HCT116 (cell line): ENCODE results near the gene ZHX3. TPM values are rescaled to one million over a fixed set of nuclear protein-coding genes. Genes with fewer than 3 reads are reported as not detected.

ENCODE experiments used
- ATAC-seq: fragments of 200-7000 bp; cut with Tn5 transposase; 2 replicates; pipeline ENCODE4 v1.9.1; 2020; ENCODE audit warnings: mild to moderate bottlenecking, moderate library complexity
- BruUV-seq: library from RNA; stranded (reverse); fragments of 400-500 nt; replicated peaks from 2 replicates; lab custom pipeline; 2021; lab: Mats Ljungman, UMichigan
- CTCF ChIA-PET: fragments of 300-600 bp; sonication (Branson Sonifier 250); formaldehyde crosslinking; loops from one replicate; lab custom pipeline; 2021; ENCODE audit warnings: antibody characterized with exemption; lab: Charles Lee
- POLR2A ChIA-PET: fragments of 300-600, 350-600 bp; sonication (Branson Sonifier 250); formaldehyde crosslinking; loops from one replicate; lab custom pipeline; 2021; ENCODE audit warnings: antibody characterized with exemption; lab: Charles Lee
- RAD21 ChIA-PET, 2 experiments: fragments of 300-600 bp; sonication (Branson Sonifier 250); formaldehyde crosslinking; loops; one replicate each; lab custom pipeline; 2023; ENCODE audit warnings: low total read pairs in 2 of 2; ENCODE audit not compliant: uncharacterized antibody in 2 of 2, unreplicated experiment in 2 of 2, low non-redundant PET in 1 of 2; lab: Charles Lee
- DNase-seq: peaks from one replicate; pipeline ENCODE4 v3.0.0-alpha.2; 2010; ENCODE audit warnings: low read depth, low spot score
- H2AFZ ChIP-seq: fragments of 200-600 bp; shearing (Covaris generic), sonication (generic); 2 replicates; pipeline ENCODE4 v1.6.1; 2017; ENCODE audit warnings: low read depth, mixed run types, mixed read lengths, antibody characterized with exemption, low read length; ENCODE audit not compliant: poor library complexity, severe bottlenecking
- H3K27ac ChIP-seq: 2 replicates; pipeline ENCODE4 v1.5.1; 2012; ENCODE audit warnings: low read depth, low read length
- H3K27me3 ChIP-seq: fragments of 200-600 bp; sonication (generic); 2 replicates; pipeline ENCODE4 v1.6.1; 2016; ENCODE audit warnings: mixed run types, low read length, mixed read lengths; ENCODE audit not compliant: insufficient read depth
- H3K36me3 ChIP-seq, 2 experiments: fragments of 200-500 bp in 1 of 2; fragments of 200-600 bp in 1 of 2; sonication (Bioruptor generic) in 1 of 2; sonication (generic) in 1 of 2; 2 replicates each; pipeline versions ENCODE4 v1.5.1 to v1.6.1; 2014 to 2016; ENCODE audit warnings: low read length in 2 of 2, inconsistent platforms in 1 of 2, mixed read lengths in 1 of 2, mixed run types in 1 of 2; ENCODE audit not compliant: insufficient read depth in 2 of 2, control insufficient read depth in 1 of 2
- H3K4me1 ChIP-seq, 2 experiments: fragments of 200-600 bp in 1 of 2; sonication (generic) in 1 of 2; 2 replicates each; pipeline versions ENCODE4 v1.5.1 to v1.6.1; 2012 to 2017; ENCODE audit warnings: low read length in 2 of 2, inconsistent platforms in 1 of 2, mild to moderate bottlenecking in 1 of 2, mixed read lengths in 1 of 2, mixed run types in 1 of 2, moderate library complexity in 1 of 2; ENCODE audit not compliant: insufficient read depth in 2 of 2, control insufficient read depth in 1 of 2
- H3K4me2 ChIP-seq: fragments of 200-600 bp; sonication (generic); 2 replicates; pipeline ENCODE4 v1.6.1; 2017; ENCODE audit warnings: mixed run types, low read length, mixed read lengths
- H3K4me3 ChIP-seq, 2 experiments: fragments of 200-600 bp in 1 of 2; sonication (generic) in 1 of 2; replicated peaks in 1 of 2; 2 replicates each; pipeline ENCODE4 v1.5.1; 2011 to 2016; ENCODE audit warnings: low read length in 2 of 2, control low read depth in 1 of 2, low read depth in 1 of 2, mild to moderate bottlenecking in 1 of 2, mixed read lengths in 1 of 2, mixed run types in 1 of 2
- H3K79me2 ChIP-seq: fragments of 200-600 bp; sonication (generic); 2 replicates; pipeline ENCODE4 v1.6.1; 2017; ENCODE audit warnings: mild to moderate bottlenecking, mixed run types, low read length, moderate library complexity, mixed read lengths; ENCODE audit not compliant: insufficient read depth
- H3K9ac ChIP-seq: fragments of 200-600 bp; sonication (generic); 2 replicates; pipeline ENCODE4 v1.6.1; 2016; ENCODE audit warnings: low read length, mixed read lengths
- H3K9me2 ChIP-seq: fragments of 200-600 bp; sonication (generic), shearing (Covaris generic); 2 replicates; pipeline ENCODE4 v1.6.1; 2017; ENCODE audit warnings: mixed run types, mild to moderate bottlenecking, moderate library complexity; ENCODE audit not compliant: insufficient read depth
- H3K9me3 ChIP-seq, 2 experiments: fragments of 200-500 bp in 1 of 2; fragments of 200-600 bp in 1 of 2; sonication (Bioruptor generic) in 1 of 2; sonication (generic) in 1 of 2; 2 replicates each; pipeline ENCODE4 v1.6.1; 2014 to 2017; ENCODE audit warnings: low read length in 2 of 2, mixed read lengths in 2 of 2, inconsistent platforms in 1 of 2, low read depth in 1 of 2, mild to moderate bottlenecking in 1 of 2, mixed run types in 1 of 2, moderate library complexity in 1 of 2; ENCODE audit not compliant: control insufficient read depth in 1 of 2, insufficient read depth in 1 of 2
- H4K20me1 ChIP-seq: fragments of 200-600 bp; sonication (generic), shearing (Covaris generic); 2 replicates; pipeline ENCODE4 v1.6.1; 2017; ENCODE audit warnings: mixed run types, mild to moderate bottlenecking, moderate library complexity; ENCODE audit not compliant: insufficient read depth
- CBX3 ChIP-seq: IDR thresholded peaks from 2 replicates; pipeline ENCODE4 v1.6.1; 2012; ENCODE audit warnings: low read depth
- ELF1 ChIP-seq: IDR thresholded peaks from 2 replicates; pipeline ENCODE4 v1.6.1; 2012; ENCODE audit warnings: low read depth, borderline replicate concordance
- EZH2 ChIP-seq: fragments of 200-600 bp; sonication (generic); IDR thresholded peaks from 2 replicates; pipeline ENCODE4 v1.6.1; 2017; ENCODE audit warnings: antibody characterized with exemption, mixed run types
- EZH2phosphoT487 ChIP-seq: fragments of 200-600 bp; IDR thresholded peaks from 2 replicates; pipeline ENCODE4 v1.6.1; 2018; ENCODE audit warnings: antibody characterized with exemption, borderline replicate concordance
- FOSL1 ChIP-seq: IDR thresholded peaks from 2 replicates; pipeline ENCODE4 v1.6.1; 2012; ENCODE audit warnings: low read depth
- POLR2A ChIP-seq: IDR thresholded peaks from 2 replicates; pipeline ENCODE4 v1.7.0; 2011; ENCODE audit warnings: borderline replicate concordance; ENCODE audit not compliant: insufficient read depth, insufficient read length; ENCODE audit errors: extremely low read depth
- RAD21 ChIP-seq: IDR thresholded peaks from 2 replicates; pipeline ENCODE4 v1.6.1; 2012; ENCODE audit warnings: low read depth, mild to moderate bottlenecking
- REST ChIP-seq: IDR thresholded peaks from 2 replicates; pipeline ENCODE4 v1.6.1; 2012; ENCODE audit warnings: low read depth
- SIN3A ChIP-seq: IDR thresholded peaks from 2 replicates; pipeline ENCODE4 v1.6.1; 2012; ENCODE audit warnings: low read depth
- YY1 ChIP-seq: IDR thresholded peaks from 2 replicates; pipeline ENCODE4 v1.6.1; 2011; ENCODE audit warnings: low read length, low read depth, moderate library complexity, mild to moderate bottlenecking; ENCODE audit not compliant: insufficient replicate concordance; ENCODE audit errors: extremely low read depth
- ZNF274 ChIP-seq: fragments of 200-500 bp; sonication (Bioruptor generic); IDR thresholded peaks from 2 replicates; pipeline ENCODE4 v1.6.1; 2014; ENCODE audit warnings: mild to moderate bottlenecking, low read depth, low read length, inconsistent platforms
- intact Hi-C: fragments of 100-400 bp; cut with micrococcal nuclease; formaldehyde crosslinking; loops from 2 replicates; pipeline ENCODE4 v1.10.0; 2022
- total RNA-seq: library from RNA; stranded (reverse); gene quantifications from one replicate; pipeline ENCODE4 v1.2.1, GENCODE V29; 2021; ENCODE audit not compliant: unreplicated experiment
- TF ChIP-seq, protein P1 (sequence below): IDR thresholded peaks from 2 replicates; pipeline ENCODE4 v1.6.1; 2012
- TF ChIP-seq, protein P2 (sequence below), 3 experiments: fragments of 200-600 bp in 1 of 3; sonication (generic) in 1 of 3; IDR thresholded peaks in 2 of 3; conservative IDR thresholded peaks in 1 of 3; 2 replicates each; pipeline ENCODE4 v1.5.1; 2012 to 2017; ENCODE audit warnings: low read depth in 2 of 3, low read length in 2 of 3, antibody characterized with exemption in 1 of 3, borderline replicate concordance in 1 of 3, control low read depth in 1 of 3, mild to moderate bottlenecking in 1 of 3, mixed read lengths in 1 of 3, mixed run types in 1 of 3, moderate library complexity in 1 of 3; ENCODE audit not compliant: insufficient read depth in 1 of 3
- TF ChIP-seq, protein P3 (sequence below): IDR thresholded peaks from 2 replicates; pipeline ENCODE4 v1.6.1; 2011; ENCODE audit warnings: mild to moderate bottlenecking, low read length, moderate library complexity; ENCODE audit not compliant: insufficient replicate concordance; ENCODE audit errors: extremely low read depth
- TF ChIP-seq, protein P4 (sequence below): IDR thresholded peaks from 2 replicates; pipeline ENCODE4 v1.6.1; 2012

The ZHX3 gene
- total RNA-seq, 1 experiment from 2014 or later: 13.3 TPM

DNA sequence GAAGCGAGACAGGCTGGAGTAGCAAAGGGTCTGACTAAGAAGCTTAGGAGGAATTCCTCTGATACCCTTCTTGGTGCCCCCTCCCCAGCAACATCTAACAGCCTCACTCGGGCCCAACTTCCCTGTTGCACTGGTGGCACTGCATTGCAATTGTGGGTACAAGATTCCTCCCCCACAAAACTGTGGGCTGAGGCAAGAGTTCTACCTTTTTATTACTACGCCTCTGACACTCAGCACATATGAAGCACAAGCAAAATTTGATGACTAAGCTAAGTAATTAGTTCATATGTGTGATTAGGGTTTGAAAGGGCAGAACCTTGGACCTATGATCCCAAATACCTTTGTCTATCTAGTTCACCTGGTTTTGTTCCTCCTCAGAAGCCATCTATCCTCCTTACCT, 83.5 kb downstream of the ZHX3 start:
- Histone ChIP-seq H2AFZ (no peak overlapping the region), H3K36me3 (no peaks in the 10 kb centered on the region), H4K20me1 (no peaks in the 10 kb centered on the region), H3K4me2 (no peak overlapping the region), H3K4me1 (peaks cover 7 to 19% of the 10 kb centered on the region in 2 experiments), H3K9me2 (no peaks in the 10 kb centered on the region)
- RAD21 ChIA-PET: no interaction called here
- CTCF ChIA-PET: interaction anchor here (1.1 to 1.8 kb wide), 2 partner anchors 61 kb away, joined by 4 to 12 read pairs; no protein-coding TSS in a partner anchor
- ATAC-seq: no peak
- TF ChIP-seq, protein P1, sequence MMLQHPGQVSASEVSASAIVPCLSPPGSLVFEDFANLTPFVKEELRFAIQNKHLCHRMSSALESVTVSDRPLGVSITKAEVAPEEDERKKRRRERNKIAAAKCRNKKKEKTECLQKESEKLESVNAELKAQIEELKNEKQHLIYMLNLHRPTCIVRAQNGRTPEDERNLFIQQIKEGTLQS: no peak
- TF ChIP-seq EZH2phosphoT487 (no peak), REST (no peak), ELF1 (no peak), YY1 (no peak), ZNF274 (no peak), CBX3 (no peak), POLR2A (no peak), SIN3A (no peak), FOSL1 (no peak), EZH2 (no peak), RAD21 (no peak)
- TF ChIP-seq, protein P2, sequence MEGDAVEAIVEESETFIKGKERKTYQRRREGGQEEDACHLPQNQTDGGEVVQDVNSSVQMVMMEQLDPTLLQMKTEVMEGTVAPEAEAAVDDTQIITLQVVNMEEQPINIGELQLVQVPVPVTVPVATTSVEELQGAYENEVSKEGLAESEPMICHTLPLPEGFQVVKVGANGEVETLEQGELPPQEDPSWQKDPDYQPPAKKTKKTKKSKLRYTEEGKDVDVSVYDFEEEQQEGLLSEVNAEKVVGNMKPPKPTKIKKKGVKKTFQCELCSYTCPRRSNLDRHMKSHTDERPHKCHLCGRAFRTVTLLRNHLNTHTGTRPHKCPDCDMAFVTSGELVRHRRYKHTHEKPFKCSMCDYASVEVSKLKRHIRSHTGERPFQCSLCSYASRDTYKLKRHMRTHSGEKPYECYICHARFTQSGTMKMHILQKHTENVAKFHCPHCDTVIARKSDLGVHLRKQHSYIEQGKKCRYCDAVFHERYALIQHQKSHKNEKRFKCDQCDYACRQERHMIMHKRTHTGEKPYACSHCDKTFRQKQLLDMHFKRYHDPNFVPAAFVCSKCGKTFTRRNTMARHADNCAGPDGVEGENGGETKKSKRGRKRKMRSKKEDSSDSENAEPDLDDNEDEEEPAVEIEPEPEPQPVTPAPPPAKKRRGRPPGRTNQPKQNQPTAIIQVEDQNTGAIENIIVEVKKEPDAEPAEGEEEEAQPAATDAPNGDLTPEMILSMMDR (IDR thresholded peaks at IDR 0.05 in 2 of 3, conservative IDR thresholded peaks at IDR 0.05 in 1 of 3; ENCODE audit: borderline replicate concordance in 1 of 3, insufficient read depth in 1 of 3, low read depth in 2 of 3, low read length in 2 of 3): no peak
- TF ChIP-seq, protein P3, sequence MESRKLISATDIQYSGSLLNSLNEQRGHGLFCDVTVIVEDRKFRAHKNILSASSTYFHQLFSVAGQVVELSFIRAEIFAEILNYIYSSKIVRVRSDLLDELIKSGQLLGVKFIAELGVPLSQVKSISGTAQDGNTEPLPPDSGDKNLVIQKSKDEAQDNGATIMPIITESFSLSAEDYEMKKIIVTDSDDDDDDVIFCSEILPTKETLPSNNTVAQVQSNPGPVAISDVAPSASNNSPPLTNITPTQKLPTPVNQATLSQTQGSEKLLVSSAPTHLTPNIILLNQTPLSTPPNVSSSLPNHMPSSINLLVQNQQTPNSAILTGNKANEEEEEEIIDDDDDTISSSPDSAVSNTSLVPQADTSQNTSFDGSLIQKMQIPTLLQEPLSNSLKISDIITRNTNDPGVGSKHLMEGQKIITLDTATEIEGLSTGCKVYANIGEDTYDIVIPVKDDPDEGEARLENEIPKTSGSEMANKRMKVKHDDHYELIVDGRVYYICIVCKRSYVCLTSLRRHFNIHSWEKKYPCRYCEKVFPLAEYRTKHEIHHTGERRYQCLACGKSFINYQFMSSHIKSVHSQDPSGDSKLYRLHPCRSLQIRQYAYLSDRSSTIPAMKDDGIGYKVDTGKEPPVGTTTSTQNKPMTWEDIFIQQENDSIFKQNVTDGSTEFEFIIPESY: no peak
- TF ChIP-seq, protein P4, sequence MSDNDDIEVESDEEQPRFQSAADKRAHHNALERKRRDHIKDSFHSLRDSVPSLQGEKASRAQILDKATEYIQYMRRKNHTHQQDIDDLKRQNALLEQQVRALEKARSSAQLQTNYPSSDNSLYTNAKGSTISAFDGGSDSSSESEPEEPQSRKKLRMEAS: no peak
- TF ChIP-seq, all 23 proteins: peak for 0
- POLR2A ChIA-PET: no interaction called here
- no peak overlapping the region for H3K9ac ChIP-seq
- H3K4me3 ChIP-seq: no peak overlapping the region
- H3K9me3 ChIP-seq: no peaks in the 10 kb centered on the region
- H3K27me3 ChIP-seq: no peaks in the 10 kb centered on the region
- intact Hi-C loops: no loop called here
- no peaks in the 10 kb centered on the region for H3K79me2 ChIP-seq
- DNase-seq: no peak
- no peak overlapping the region for H3K27ac ChIP-seq
- BruUV-seq: no TSS peak
